ENCODE data around the gene ACTR8. TPM values are rescaled to one million over a fixed set of nuclear protein-coding genes. Genes with fewer than 3 reads are reported as not detected.
A peak's percentile ranks its signal among the peaks of the same experiment; 100 is the strongest.

Gene ACTR8
- total RNA-seq, 1 donor from 2014 or later = 20.9 TPM

DNA sequence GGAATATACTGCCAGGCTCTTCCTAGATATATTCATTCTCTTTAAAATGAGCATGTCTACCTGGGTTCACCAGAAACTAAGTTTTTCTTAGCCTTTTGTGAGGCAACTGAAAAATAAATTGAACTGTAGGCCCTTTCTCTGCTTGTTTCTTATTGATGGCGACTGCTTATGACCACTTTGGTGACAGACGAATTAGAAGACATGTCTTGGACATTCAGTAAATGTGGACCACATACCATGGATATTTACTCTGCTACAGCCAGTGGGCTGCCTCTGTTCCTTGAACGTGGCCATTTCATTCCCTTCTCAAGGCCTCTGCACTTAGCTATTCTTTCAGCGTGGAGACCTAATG, 10.3 kb upstream of the ACTR8 start:
- peak overlapping the region; percentile 73 to 76 (median 73) for H3K9ac ChIP-seq (ENCODE audit: low read depth in 1 of 3, low read length in 3 of 3)
- no peaks in the 10 kb centered on the region for H3K9me3 ChIP-seq (ENCODE audit: control insufficient read depth in 3 of 3, low read length in 3 of 3)
- peak overlapping the region; percentile 72 to 92 (median 73) for H3K4me3 ChIP-seq (ENCODE audit: low read length in 3 of 3)
- H3K27ac ChIP-seq (ENCODE audit: low read depth, low read length) = peak overlapping the region; percentile 94
- H3K4me1 ChIP-seq (ENCODE audit: control insufficient read depth in 3 of 3, insufficient read depth in 3 of 3, low read length in 3 of 3) = peaks cover 12 to 22% (median 16%) of the 10 kb centered on the region in 3 donors
- H3K27me3 ChIP-seq (ENCODE audit: control insufficient read depth in 3 of 3, insufficient read depth in 3 of 3, low read length in 3 of 3) = peaks cover 0 to 10% (median 5%) of the 10 kb centered on the region in 3 donors
- peaks cover 0 to 9% (median 3%) of the 10 kb centered on the region in 3 donors for H3K36me3 ChIP-seq (ENCODE audit: control insufficient read depth in 3 of 3, insufficient read depth in 3 of 3, low read length in 3 of 3)

DNA sequence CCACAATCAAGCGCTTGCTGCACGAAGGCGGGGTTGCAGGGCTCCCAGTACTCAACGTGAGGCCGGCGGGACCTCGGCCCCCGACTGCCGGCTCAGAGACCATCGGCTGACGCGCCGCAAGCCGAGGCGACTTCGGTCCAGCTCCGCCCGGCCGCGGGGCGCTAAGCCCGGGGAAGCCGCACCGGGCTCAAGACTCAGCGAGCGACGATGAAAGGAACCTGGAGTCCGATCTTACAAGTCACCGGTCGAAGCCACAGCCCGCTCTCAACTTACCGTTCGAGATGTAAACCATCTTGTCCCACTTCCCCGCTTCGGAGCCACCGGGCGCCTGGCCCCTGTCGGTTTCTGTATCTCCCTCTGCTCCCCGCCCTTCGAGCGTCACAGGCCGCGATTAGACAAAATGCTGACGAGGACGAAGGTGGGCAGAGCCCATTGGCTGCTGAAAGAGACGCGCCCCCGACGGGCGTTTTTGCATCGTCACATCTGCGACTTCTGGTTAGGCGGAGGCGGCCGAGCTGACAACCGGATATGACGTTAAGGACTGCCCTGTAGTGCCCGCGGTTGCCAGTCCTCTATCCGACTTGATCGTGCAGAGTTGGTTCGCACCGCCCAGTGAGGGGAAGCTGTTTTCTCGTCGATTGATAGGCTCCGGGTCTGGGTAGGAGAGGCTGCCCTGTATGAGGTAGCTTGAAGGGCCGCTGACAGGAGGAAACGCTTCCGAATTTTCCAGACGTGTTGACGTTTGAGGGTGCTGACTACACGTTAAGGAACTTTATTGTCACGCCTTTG, 9.7 kb upstream of the ACTR8 start, which contains the start of gene SELENOK:
Gene SELENOK (minus strand): TSS at position 363 of the 789 bp plus-strand sequence.
- Histone ChIP-seq H3K9ac (ENCODE audit: low read depth in 1 of 3, low read length in 3 of 3) (peak within 1 kb of the TSS; percentile 91 to 97 (median 97)), H3K27me3 (ENCODE audit: control insufficient read depth in 3 of 3, insufficient read depth in 3 of 3, low read length in 3 of 3) (peaks cover 0 to 6% (median 4%) of the 10 kb centered on the region in 3 donors), H3K27ac (ENCODE audit: low read depth, low read length) (peak within 1 kb of the TSS; percentile 94), H3K36me3 (ENCODE audit: control insufficient read depth in 3 of 3, insufficient read depth in 3 of 3, low read length in 3 of 3) (peaks cover 0 to 14% (median 3%) of the 10 kb centered on the region in 3 donors), H3K4me1 (ENCODE audit: control insufficient read depth in 3 of 3, insufficient read depth in 3 of 3, low read length in 3 of 3) (peaks cover 12 to 22% (median 16%) of the 10 kb centered on the region in 3 donors), H3K4me3 (ENCODE audit: low read length in 3 of 3) (peak within 1 kb of the TSS; percentile 90 to 98 (median 92)), H3K9me3 (ENCODE audit: control insufficient read depth in 3 of 3, low read length in 3 of 3) (no peaks in the 10 kb centered on the region)

DNA sequence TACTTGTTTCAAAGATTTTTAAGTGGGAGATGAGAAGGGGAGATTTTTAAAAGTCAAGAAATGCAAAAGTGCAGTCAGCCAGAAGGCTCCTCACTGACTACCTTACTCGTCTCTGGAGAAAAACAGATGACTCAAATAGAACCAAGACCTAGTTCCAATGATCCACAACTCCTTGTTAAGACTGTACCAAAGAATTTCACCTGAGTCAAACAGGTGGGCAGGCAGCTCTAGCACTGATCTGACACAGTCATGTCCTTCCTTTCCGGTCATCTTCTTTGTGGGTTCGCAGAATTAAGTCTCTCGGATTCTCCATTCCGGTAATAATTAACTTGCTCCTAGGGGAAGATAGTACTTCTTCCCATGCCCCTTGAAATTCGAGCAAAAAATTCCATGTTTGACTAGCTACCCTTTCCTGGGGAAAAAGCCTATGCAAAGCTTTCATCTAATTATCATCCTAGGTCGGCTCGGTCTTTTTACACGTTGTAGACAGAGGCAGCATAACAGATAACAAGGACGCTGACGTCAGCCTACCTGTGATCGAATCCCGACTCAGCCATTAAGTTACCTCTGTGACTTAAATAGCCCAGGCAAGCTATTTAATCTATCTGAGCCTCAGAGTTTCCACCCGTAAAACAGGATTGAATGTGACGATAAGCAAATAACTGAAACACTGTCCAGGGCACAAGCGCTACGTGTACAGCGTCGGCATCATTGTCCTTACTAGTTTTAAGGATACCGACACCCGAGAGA, 8.9 kb upstream of the ACTR8 start:
- Histone ChIP-seq H3K36me3 (ENCODE audit: control insufficient read depth in 3 of 3, insufficient read depth in 3 of 3, low read length in 3 of 3) (peaks cover 2 to 19% (median 4%) of the 10 kb centered on the region in 3 donors), H3K4me1 (ENCODE audit: control insufficient read depth in 3 of 3, insufficient read depth in 3 of 3, low read length in 3 of 3) (peaks cover 12 to 22% (median 16%) of the 10 kb centered on the region in 3 donors), H3K27ac (ENCODE audit: low read depth, low read length) (peak overlapping the region; percentile 94), H3K4me3 (ENCODE audit: low read length in 3 of 3) (peak overlapping the region; percentile 90 to 98 (median 92)), H3K9ac (ENCODE audit: low read depth in 1 of 3, low read length in 3 of 3) (peak overlapping the region; percentile 91 to 97 (median 97)), H3K9me3 (ENCODE audit: control insufficient read depth in 3 of 3, low read length in 3 of 3) (no peaks in the 10 kb centered on the region), H3K27me3 (ENCODE audit: control insufficient read depth in 3 of 3, insufficient read depth in 3 of 3, low read length in 3 of 3) (peaks cover 0 to 6% (median 4%) of the 10 kb centered on the region in 3 donors)

DNA sequence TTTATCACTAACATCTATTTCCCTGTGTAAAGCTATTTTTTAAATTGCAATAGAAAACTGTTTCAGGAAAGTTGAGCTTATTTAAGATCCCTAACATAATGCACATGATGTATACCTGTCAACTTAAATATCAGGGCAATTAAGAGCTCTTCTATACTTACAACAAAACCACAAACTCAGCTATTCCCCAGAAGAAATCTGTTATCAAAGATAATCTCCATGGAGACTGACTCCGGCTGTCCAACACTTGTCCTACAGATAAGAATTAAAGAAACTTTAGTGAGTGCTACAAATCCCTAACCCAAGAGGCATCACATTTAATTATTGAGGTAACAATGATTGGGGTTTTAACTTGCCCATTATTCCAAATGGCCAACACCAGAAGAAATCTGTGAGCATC, 6.3 kb upstream of the ACTR8 start:
- no peaks in the 10 kb centered on the region for H3K9me3 ChIP-seq (ENCODE audit: control insufficient read depth in 3 of 3, low read length in 3 of 3)
- H3K36me3 ChIP-seq (ENCODE audit: control insufficient read depth in 3 of 3, insufficient read depth in 3 of 3, low read length in 3 of 3) = peaks cover 16 to 38% (median 21%) of the 10 kb centered on the region in 3 donors
- H3K27me3 ChIP-seq (ENCODE audit: control insufficient read depth in 3 of 3, insufficient read depth in 3 of 3, low read length in 3 of 3) = no peaks in the 10 kb centered on the region
- H3K4me1 ChIP-seq (ENCODE audit: control insufficient read depth in 3 of 3, insufficient read depth in 3 of 3, low read length in 3 of 3) = peaks cover 12 to 22% (median 16%) of the 10 kb centered on the region in 3 donors
- H3K9ac ChIP-seq (ENCODE audit: low read depth in 1 of 3, low read length in 3 of 3) = no peak overlapping the region
- no peak overlapping the region for H3K4me3 ChIP-seq (ENCODE audit: low read length in 3 of 3)
- H3K27ac ChIP-seq (ENCODE audit: low read depth, low read length) = no peak overlapping the region

GRCh38 chr3:53887446-53887845, 5.5 kb upstream of the ACTR8 start:
- Histone ChIP-seq H3K9me3 (ENCODE audit: control insufficient read depth in 3 of 3, low read length in 3 of 3) (no peaks in the 10 kb centered on the region), H3K4me1 (ENCODE audit: control insufficient read depth in 3 of 3, insufficient read depth in 3 of 3, low read length in 3 of 3) (peaks cover 12 to 22% (median 16%) of the 10 kb centered on the region in 3 donors), H3K9ac (ENCODE audit: low read depth in 1 of 3, low read length in 3 of 3) (no peak overlapping the region), H3K36me3 (ENCODE audit: control insufficient read depth in 3 of 3, insufficient read depth in 3 of 3, low read length in 3 of 3) (peaks cover 17 to 38% (median 21%) of the 10 kb centered on the region in 3 donors), H3K27ac (ENCODE audit: low read depth, low read length) (no peak overlapping the region), H3K4me3 (ENCODE audit: low read length in 3 of 3) (no peak overlapping the region), H3K27me3 (ENCODE audit: control insufficient read depth in 3 of 3, insufficient read depth in 3 of 3, low read length in 3 of 3) (no peaks in the 10 kb centered on the region)

DNA sequence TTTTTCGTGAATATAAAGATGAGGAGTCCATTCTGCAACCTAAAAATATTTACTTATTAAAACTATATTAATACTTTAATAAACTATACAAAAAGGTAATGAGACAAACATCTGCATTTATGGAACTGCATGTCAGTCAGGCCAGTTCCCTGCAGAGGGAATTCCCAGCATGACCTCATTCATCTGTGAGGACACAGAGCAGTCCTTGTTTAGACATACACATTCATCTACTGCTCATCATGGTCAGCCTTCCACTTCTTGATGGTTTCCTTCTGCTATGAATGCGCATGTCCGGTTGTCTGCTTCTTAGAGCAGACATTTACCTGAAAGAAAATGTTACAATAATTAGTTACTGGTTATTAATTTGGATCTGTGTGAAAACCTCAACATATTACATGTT, 3.3 kb upstream of the ACTR8 start:
- Histone ChIP-seq H3K36me3 (ENCODE audit: control insufficient read depth in 3 of 3, insufficient read depth in 3 of 3, low read length in 3 of 3) (peaks cover 17 to 38% (median 21%) of the 10 kb centered on the region in 3 donors), H3K9ac (ENCODE audit: low read depth in 1 of 3, low read length in 3 of 3) (no peak overlapping the region), H3K9me3 (ENCODE audit: control insufficient read depth in 3 of 3, low read length in 3 of 3) (no peaks in the 10 kb centered on the region), H3K27ac (ENCODE audit: low read depth, low read length) (no peak overlapping the region), H3K4me3 (ENCODE audit: low read length in 3 of 3) (no peak overlapping the region), H3K27me3 (ENCODE audit: control insufficient read depth in 3 of 3, insufficient read depth in 3 of 3, low read length in 3 of 3) (no peaks in the 10 kb centered on the region), H3K4me1 (ENCODE audit: control insufficient read depth in 3 of 3, insufficient read depth in 3 of 3, low read length in 3 of 3) (peaks cover 15 to 24% (median 17%) of the 10 kb centered on the region in 3 donors)

DNA sequence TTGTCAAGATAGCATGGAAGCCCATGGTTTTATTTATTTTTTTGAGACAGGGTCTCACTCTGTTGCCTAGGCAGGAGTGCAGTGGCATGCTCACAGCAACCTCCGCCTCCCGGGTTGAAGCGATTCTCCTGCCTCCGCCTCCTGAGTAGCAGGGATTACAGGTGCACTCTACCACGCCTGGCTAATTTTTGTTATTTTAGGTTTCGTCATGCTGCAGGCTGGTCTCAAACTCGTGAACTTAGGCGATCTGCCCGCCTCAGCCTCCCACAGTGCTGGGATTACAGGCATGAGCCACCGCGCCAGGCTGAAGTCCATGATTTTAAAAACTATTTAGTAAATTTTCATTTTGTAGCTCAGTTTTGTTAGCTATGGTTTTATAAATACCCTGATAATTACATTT, 2.7 kb upstream of the ACTR8 start:
- Histone ChIP-seq H3K4me3 (ENCODE audit: low read length in 3 of 3) (no peak overlapping the region), H3K4me1 (ENCODE audit: control insufficient read depth in 3 of 3, insufficient read depth in 3 of 3, low read length in 3 of 3) (peaks cover 13 to 22% (median 14%) of the 10 kb centered on the region in 3 donors), H3K36me3 (ENCODE audit: control insufficient read depth in 3 of 3, insufficient read depth in 3 of 3, low read length in 3 of 3) (peaks cover 19 to 42% (median 23%) of the 10 kb centered on the region in 3 donors), H3K9me3 (ENCODE audit: control insufficient read depth in 3 of 3, low read length in 3 of 3) (no peaks in the 10 kb centered on the region), H3K27ac (ENCODE audit: low read depth, low read length) (no peak overlapping the region), H3K27me3 (ENCODE audit: control insufficient read depth in 3 of 3, insufficient read depth in 3 of 3, low read length in 3 of 3) (no peaks in the 10 kb centered on the region), H3K9ac (ENCODE audit: low read depth in 1 of 3, low read length in 3 of 3) (no peak overlapping the region)

GRCh38 chr3:53883008-53883407, 1.1 kb upstream of the ACTR8 start:
- Histone ChIP-seq H3K27me3 (ENCODE audit: control insufficient read depth in 3 of 3, insufficient read depth in 3 of 3, low read length in 3 of 3) (no peaks in the 10 kb centered on the region), H3K27ac (ENCODE audit: low read depth, low read length) (no peak overlapping the region), H3K4me1 (ENCODE audit: control insufficient read depth in 3 of 3, insufficient read depth in 3 of 3, low read length in 3 of 3) (peaks cover 13 to 22% (median 14%) of the 10 kb centered on the region in 3 donors), H3K9me3 (ENCODE audit: control insufficient read depth in 3 of 3, low read length in 3 of 3) (no peaks in the 10 kb centered on the region), H3K36me3 (ENCODE audit: control insufficient read depth in 3 of 3, insufficient read depth in 3 of 3, low read length in 3 of 3) (peaks cover 23 to 48% (median 39%) of the 10 kb centered on the region in 3 donors), H3K4me3 (ENCODE audit: low read length in 3 of 3) (no peak overlapping the region), H3K9ac (ENCODE audit: low read depth in 1 of 3, low read length in 3 of 3) (no peak overlapping the region)

GRCh38 chr3:53880396-53881345, 1.3 kb downstream of the ACTR8 start:
- Histone ChIP-seq H3K36me3 (ENCODE audit: control insufficient read depth in 3 of 3, insufficient read depth in 3 of 3, low read length in 3 of 3) (peaks cover 33 to 55% (median 51%) of the 10 kb centered on the region in 3 donors), H3K9me3 (ENCODE audit: control insufficient read depth in 3 of 3, low read length in 3 of 3) (no peaks in the 10 kb centered on the region), H3K4me1 (ENCODE audit: control insufficient read depth in 3 of 3, insufficient read depth in 3 of 3, low read length in 3 of 3) (peaks cover 13 to 22% (median 14%) of the 10 kb centered on the region in 3 donors), H3K4me3 (ENCODE audit: low read length in 3 of 3) (peak overlapping the region; percentile 87 to 99 (median 92)), H3K9ac (ENCODE audit: low read depth in 1 of 3, low read length in 3 of 3) (peak overlapping the region; percentile 87), H3K27ac (ENCODE audit: low read depth, low read length) (peak overlapping the region; percentile 79), H3K27me3 (ENCODE audit: control insufficient read depth in 3 of 3, insufficient read depth in 3 of 3, low read length in 3 of 3) (no peaks in the 10 kb centered on the region)

Data from skeletal muscle tissue (tissue), 4 donors.